ENCODE measurements around the gene ZP2.

ZP2 gene

GRCh38 chr16:21162661-21163151 lies 48.7 kb downstream of the ZP2 start:
- TF ChIP-seq CTCF (IDR thresholded peaks at IDR 0.05; ENCODE audit: control extremely low read depth, extremely low read depth, low read depth, missing control alignments) = no peak
- DNase-seq (ENCODE audit: extremely low spot score) = no peak
- CTCF ChIA-PET = interaction anchor here (0.7 to 1.5 kb wide), 2 partner anchors 9 to 24 kb away, joined by 3 to 5 read pairs; no protein-coding TSS in a partner anchor
- POLR2A ChIA-PET = no interaction called here

- DNase-seq (ENCODE audit: extremely low spot score) = no peak
- POLR2A ChIA-PET = no interaction called here
- CTCF ChIA-PET = interaction anchor here (0.8 to 2.3 kb wide), 3 partner anchors 27 to 312 kb away, joined by 3 to 7 read pairs (median 4); no protein-coding TSS in a partner anchor
- no peak for TF ChIP-seq CTCF (IDR thresholded peaks at IDR 0.05; ENCODE audit: control extremely low read depth, extremely low read depth, low read depth, missing control alignments)
Measured at GRCh38 chr16:21161211-21161610, 50.2 kb downstream of the ZP2 start.

- no peak for TF ChIP-seq CTCF (IDR thresholded peaks at IDR 0.05; ENCODE audit: control extremely low read depth, extremely low read depth, low read depth, missing control alignments)
- ChIA-PET POLR2A (no interaction called here), CTCF (interaction anchor here (0.8 to 2.3 kb wide), 4 partner anchors 28 to 311 kb away, joined by 3 to 7 read pairs (median 4); no protein-coding TSS in a partner anchor)
- no peak for DNase-seq (ENCODE audit: extremely low spot score)
Measured at GRCh38 chr16:21160276-21160675, 51.1 kb downstream of the ZP2 start.

- TF ChIP-seq CTCF (IDR thresholded peaks at IDR 0.05; ENCODE audit: control extremely low read depth, extremely low read depth, low read depth, missing control alignments) = no peak
- POLR2A ChIA-PET = interaction anchor here (0.7 kb wide), 1 partner anchor 361 kb away, joined by 3 read pairs; no protein-coding TSS in a partner anchor
- peak; percentile 56 for DNase-seq (ENCODE audit: extremely low spot score)
- CTCF ChIA-PET = interaction anchor here (1.1 to 4.1 kb wide), 5 partner anchors 16 to 1518 kb away, joined by 3 to 16 read pairs (median 4); no protein-coding TSS in a partner anchor
Measured at GRCh38 chr16:21159281-21159951, 52.0 kb downstream of the ZP2 start.

- POLR2A ChIA-PET = interaction anchor here (0.7 kb wide), 1 partner anchor 362 kb away, joined by 3 read pairs; no protein-coding TSS in a partner anchor
- CTCF ChIA-PET = interaction anchor here (1.0 to 4.1 kb wide), 8 partner anchors 11 to 1524 kb away, joined by 3 to 16 read pairs (median 4); no protein-coding TSS in a partner anchor
- TF ChIP-seq CTCF (IDR thresholded peaks at IDR 0.05; ENCODE audit: control extremely low read depth, extremely low read depth, low read depth, missing control alignments) = no peak
- DNase-seq (ENCODE audit: extremely low spot score) = peak; percentile 93
Measured at GRCh38 chr16:21158208-21159110, 52.9 kb downstream of the ZP2 start, which contains the start of gene LDAF1. Gene LDAF1, plus strand, starts transcription at chr16:21158674. Its CDS starts 2,509 bp downstream, at chr16:21161183.

- DNase-seq (ENCODE audit: extremely low spot score) = no peak
- POLR2A ChIA-PET = no interaction called here
- CTCF ChIA-PET = interaction anchor here (0.9 to 4.1 kb wide), 13 partner anchors 10 to 1525 kb away, joined by 3 to 16 read pairs (median 3); no protein-coding TSS in a partner anchor
- TF ChIP-seq CTCF (IDR thresholded peaks at IDR 0.05; ENCODE audit: control extremely low read depth, extremely low read depth, low read depth, missing control alignments) = no peak
Measured at GRCh38 chr16:21157632-21158031, 53.7 kb downstream of the ZP2 start.

Measured in GM10248 (cell line).